ENCODE data around the gene DPP8.
"Not testable (repeated sequence)": the region's sequence is repeated elsewhere in the genome, so short reads cannot be mapped to it uniquely, and the experiment has no call there.

Gene DPP8

DNA sequence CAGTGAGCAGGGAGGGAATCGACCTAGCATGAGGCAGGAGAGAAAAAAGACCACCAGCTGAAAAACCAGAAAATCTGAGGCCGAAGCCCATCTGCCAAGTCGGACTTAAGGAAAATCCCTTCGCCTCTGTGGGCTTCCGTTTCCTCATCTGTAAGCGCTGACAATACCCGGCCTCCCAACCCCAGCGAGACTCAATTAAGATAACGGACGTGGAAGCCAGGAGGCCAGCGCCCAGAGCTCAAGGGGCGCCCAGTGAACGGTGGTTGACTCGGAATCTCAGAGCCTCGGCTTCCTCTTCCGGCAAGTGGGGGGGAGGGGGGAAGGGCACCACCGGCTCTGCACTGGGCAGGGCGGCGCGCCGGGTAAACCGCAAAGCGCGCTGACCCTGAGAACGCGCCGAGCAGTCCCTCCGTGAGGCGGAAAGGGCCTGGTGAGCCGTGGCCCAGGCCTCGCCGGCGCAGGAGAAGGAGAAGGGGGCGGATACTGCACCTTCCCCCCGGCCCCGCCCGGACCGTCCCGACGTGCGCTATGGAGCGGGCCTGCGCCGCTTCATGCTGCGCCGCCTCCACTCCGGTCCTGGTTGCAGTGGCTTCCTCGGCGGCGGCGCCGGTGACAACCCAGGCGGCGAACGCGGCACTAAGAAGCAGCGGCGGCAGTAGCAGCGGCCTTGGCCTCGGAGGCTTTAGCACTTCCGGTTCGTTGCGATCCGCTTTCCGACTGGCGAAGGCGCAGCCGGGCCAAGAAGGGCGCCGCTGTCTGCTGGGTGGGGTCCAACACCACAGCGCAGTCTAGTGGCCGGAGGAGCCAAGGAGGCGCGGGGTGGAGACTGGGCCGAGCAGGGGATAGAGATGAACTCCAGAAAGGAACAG lies at the start of gene DPP8:
Gene DPP8, minus strand, starts transcription at position 693 of the 869 bp plus-strand sequence. CDS start 5,136 bp downstream, outside the sequence.
- peak; percentile 76 for DNase-seq

DNA sequence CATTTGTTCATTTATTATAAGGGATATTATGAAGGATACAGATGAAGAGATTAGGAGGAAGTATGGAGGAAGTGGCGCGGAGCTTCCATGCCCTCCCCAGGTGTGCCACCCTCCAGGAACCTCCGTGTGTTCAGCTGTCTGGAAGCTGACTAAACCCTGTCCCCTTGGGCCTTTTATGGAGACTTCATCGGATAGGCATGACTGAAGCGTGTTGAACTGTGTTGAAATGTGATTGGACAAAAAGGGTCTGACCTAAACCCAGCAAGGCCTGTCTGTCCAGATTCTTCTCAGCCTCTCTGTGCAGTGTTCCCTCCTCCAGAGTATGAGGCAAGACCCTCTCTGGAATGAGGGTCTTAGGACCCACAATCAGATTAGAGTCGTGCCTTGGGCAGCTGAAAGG lies 44.4 kb upstream of the DPP8 start:
- no peak for DNase-seq

DNA sequence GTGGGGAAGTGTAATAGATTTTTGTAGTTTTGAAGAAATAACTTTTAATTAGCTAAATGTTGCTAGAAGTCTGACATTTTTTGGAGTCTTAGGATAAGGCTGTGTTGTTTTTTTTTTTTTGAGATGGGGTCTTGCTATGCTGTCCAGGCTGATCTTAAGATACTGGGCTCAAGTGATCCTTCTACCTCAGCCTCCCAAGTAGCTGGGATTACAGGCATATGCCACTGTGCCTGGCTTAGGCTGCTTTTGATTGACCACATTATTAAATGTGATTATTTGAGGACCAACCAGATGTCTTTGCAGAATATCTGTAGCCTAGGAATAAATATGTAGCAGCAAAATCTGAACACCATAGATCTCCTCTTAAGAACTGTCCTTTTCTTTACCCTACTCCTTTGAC lies 42.5 kb upstream of the DPP8 start:
- DNase-seq: no peak

DNA sequence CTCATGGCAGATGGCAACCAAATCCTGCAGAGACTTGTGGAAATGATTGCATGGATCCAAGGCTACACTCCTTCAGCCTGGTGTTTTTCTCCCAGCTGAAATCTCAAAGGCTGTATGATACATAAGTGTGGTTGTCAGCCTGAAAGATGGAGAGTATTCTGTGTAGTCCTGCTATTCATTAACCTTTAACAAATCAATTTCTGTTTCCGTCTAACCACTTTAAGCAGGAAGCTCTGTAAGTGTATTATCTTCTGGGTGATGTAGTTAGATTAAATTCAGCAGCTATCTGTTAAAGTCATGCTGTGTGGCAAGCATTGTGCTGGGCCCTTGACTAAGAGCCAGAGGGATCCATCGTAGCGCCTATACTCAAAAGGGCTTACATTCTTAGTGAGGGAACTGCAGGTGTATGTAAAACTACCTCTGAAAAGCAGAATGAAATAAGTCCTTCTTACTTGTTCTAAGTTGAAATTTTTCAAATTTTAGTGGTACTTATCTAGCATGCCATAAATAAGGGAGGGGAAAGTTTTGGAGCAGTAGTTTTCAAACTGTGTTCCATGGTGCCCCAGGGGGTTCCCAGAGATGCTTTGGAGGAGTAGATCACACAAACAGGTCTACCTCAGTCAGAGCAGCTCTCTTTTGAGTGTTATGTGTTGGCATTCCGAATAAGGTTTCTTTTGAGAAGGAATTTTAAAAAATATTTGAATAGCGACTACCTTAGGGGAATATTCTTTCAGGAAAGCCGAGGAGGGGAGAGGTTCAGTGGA lies 41.7 kb upstream of the DPP8 start:
- no peak for DNase-seq

DNA sequence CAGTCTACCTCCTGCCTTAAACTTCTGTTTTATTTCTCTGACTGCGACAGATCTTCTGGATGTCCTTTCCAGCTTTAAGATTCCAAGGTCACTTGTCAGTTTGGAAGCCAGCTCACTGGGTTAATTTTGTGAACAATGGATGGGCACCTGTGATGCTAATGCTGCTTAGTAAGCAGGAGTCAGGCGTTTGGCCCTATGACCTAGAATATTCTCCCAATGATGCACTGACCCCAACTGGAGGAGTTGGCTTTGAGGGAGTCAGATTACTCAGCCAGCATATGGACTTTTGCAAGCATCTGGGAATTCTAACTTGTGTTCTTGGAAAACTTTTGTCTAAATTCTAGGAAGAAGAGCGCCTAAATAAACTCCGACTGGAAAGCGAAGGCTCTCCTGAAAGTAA lies 40.8 kb upstream of the DPP8 start:
- no peak for DNase-seq

DNA sequence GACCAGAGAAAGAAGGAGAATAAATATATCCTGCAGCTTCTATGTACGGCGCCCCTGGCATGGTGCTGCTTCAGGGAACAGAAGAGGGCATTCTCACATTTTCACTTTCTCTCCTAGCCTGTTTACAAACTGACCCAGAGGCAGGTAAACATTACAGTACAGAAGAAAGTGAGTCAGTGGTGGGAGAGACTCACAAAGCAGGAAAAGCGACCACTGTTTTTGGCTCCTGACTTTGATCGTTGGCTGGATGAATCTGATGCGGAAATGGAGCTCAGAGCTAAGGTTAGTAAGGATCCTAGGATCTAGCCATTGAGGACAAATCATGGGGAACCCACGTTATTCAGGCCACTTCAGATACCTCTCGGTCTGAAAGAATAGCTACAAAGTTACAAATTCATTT lies 39.1 kb upstream of the DPP8 start:
- no peak for DNase-seq

DNA sequence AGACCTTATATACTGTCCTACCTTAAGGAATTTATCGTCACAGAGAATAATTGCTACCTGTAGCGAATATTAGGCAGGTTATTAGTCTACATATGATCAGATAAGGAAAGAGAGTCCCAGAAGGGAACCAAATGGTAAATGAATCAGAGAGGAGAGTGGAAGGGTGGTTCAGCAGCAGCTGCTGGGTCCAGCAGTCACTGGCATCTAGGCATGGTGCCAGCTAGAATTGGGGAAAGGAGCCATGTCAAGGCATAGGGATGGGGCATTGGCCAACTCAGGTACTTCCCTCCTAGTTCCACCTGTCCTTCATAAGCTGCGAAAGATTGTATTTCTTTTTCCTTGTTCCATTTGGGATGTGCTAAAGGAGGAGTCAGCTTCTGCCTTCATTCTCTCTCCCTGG lies 36.2 kb upstream of the DPP8 start:
- no peak for DNase-seq

DNA sequence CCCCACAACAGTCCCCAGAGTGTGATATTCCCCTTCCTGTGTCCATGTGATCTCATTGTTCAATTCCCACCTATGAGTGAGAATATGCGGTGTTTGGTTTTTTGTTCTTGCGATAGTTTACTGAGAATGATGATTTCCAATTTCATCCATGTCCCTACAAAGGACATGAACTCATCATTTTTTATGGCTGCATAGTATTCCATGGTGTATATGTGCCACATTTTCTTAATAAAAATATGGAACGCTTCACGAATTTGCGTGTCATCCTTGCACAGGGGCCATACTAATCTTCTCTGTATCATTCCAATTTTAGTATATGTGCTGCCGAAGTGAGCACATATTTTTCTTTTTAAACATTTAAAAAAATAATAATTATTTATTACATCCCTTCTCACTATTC lies 35.4 kb upstream of the DPP8 start:
- not testable (repeated sequence) for DNase-seq

DNA sequence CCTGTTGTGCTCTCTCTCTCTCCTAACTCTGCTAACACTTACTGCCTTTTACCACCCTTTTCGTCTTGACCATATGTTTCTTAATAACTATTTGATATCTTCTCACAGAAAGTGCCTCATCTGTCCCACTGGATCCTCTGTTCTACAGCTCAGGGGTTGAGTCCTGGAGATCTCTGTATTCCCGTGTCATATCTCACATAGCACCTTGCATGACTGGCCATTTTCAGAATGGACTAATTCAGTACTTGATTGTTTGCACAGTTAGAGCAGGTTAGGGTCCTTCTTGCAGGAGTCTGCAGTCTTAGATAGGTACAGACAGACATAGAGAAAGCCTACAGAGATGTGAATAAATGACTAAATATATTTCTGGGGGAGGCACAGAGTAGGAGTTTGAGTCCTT lies 33.7 kb upstream of the DPP8 start:
- DNase-seq: no peak

DNA sequence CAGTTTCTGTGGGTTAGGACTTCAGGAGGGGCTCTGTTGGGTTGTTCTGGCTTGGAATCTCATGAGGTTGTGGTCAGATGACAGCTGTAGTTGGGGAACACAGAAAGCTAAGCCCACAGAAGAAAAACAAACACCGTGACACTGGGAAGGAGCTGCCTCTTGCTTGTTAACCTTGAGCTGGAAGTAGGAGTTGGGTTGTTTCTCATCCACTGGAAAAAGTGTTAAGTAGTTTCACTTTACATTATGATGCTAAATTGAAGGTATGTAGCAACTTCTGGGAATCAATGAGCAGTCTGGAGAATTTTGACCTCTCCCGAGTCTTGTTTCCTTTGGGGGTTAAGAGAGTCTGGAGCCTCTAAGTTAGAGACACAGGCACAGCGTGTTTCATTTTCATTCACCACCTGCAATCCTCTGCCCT lies 33.2 kb upstream of the DPP8 start:
- DNase-seq: no peak

DNA sequence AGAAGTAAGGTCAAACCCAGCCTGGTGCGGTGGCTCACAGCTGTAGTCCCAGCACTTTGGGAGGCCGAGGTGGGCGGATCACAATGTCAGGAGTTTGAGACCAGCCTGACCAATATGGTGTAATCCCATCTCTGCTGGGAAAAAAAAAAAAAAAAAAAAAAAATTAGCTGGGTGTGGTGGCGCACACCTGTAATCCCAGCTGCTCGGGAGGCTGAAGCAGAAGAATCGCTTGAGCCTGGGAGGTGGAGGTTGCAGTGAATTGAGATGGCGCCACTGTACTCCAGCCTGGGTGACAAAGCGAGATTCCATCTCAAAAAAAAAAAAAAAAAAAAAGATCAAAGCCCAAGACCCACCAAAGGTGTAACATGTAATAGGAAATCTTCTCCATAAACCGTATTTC lies 31.8 kb upstream of the DPP8 start:
- DNase-seq: not testable (repeated sequence)

DNA sequence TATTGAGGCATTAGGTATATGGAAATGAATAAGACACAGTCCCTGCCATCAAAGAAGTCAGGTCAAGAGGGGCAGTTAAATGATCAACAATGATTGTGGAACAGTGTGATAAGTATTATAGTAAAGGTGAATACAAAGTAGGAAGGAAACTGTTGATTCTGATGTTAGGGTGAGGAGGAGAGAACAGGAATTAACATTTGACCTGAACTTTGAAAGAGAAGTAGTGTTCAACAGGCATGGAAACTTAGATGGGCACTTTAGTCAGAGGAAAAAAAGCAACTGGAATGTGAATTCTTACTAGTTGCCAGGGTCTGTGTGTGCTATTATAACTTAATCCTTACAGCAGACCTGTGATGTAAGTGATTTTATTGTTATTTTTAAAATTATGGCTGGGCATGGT lies 30.4 kb upstream of the DPP8 start:
- DNase-seq: no peak

DNA sequence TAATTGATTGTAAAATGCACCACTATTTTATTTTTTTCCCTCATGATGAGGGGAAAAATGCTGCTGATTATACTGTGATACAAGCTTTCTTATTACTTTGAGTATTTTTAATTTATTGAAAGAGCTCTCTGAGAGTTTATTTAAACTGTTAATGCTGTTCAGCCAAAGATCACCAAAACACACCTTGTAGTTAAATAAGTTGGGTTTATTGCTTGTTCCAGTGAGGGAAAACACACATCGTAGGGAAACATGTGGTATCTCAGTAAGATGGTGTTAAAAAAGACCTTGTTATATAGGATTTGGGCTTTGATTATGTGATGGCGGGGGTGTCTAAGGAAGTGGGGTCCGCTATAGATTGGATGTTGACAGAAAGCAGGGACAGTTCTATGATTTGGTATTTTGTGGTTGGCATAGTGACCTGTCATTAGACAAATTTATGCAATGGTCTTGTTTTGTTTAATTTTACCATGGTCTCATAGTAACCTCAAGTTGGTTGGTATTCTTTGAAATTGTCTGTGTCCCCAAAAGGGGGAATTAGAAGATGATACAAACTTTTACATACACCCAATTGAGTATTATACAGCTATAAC lies 23.8 kb upstream of the DPP8 start:
- DNase-seq: no peak

DNA sequence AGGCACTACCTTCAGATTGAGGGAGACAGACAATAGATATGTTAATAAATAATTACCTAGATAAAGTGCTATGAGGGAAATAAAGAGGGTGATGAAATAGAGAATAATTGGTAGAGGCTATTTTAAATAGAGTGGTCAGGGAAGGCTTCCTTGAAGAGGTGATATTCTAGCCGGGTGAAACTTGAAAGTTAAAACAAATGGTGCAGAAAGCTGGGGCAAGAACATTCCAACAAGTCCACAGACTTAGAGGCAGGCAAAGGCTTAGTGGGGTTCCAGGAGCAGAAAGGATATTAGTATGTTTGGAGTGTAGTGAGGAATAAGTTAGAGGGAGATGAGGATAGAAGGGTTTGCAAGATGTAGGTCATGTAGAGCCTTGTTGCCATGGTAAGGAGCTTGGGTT lies 22.8 kb upstream of the DPP8 start:
- DNase-seq: no peak

DNA sequence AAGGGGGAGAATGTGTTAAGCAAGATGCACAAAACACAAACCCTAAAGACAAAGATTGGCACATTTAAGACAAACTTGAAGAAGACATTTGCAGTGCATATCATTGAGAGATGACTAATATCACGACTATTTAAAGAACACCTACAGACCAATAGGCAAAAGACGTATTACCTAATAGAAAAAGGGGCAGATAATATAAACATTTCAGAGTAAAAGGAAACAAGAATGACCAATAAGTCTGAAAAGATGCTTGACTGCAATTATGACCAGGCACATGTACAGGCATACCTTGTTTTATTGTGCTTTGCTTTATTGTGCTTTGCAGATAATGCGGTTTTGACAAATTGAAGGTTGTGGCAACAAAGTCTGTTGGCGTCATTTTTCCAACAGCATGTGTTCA lies 17.7 kb upstream of the DPP8 start:
- no peak for DNase-seq

DNA sequence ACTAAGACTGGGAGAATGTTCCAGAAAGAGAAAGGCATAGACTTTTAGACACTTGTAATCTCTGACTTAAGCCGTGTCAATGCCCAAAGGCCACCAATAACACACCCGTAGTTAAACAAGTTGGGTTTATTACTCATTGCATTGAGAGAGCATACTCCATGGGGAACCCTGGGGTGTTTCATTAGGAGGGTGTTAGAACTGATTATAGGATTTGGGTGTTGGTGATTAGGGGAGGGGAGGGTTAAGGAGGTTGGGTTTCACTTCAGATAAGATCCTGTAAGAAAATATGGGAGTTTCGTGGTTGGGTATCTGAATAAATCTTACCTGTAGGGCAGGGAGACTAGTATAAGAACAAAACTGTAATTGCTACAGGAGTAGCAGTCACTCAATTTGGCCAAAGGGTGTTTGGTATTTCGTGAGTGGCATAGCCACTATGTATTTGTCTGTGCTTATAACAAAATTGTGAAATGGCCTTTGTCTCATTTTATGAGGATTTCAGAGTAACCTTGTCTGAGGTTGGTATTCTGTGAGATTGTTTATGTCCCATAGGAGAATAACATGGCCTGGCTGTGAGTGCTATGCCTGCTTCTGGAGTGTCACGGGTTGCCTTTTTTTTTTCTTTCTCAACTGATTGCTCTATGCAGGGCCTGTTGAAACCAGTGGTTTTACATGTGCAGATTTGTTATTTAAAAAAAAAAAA lies 15.7 kb upstream of the DPP8 start:
- no peak for DNase-seq

DNA sequence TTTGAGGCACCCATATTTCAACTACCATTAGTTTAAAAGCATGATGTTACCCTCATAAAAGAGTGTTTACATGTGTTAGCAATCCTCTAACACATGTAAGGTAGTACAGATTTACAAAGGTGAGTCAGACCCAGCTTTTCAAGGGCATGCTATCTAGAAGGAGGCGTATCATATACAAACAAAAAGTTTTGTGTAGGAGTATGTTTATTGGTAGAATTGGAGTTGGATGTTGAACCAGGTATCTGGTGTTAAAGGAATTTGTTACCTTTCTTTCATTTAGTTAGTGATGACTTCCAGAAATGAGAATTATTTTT lies 15.2 kb upstream of the DPP8 start:
- no peak for DNase-seq

DNA sequence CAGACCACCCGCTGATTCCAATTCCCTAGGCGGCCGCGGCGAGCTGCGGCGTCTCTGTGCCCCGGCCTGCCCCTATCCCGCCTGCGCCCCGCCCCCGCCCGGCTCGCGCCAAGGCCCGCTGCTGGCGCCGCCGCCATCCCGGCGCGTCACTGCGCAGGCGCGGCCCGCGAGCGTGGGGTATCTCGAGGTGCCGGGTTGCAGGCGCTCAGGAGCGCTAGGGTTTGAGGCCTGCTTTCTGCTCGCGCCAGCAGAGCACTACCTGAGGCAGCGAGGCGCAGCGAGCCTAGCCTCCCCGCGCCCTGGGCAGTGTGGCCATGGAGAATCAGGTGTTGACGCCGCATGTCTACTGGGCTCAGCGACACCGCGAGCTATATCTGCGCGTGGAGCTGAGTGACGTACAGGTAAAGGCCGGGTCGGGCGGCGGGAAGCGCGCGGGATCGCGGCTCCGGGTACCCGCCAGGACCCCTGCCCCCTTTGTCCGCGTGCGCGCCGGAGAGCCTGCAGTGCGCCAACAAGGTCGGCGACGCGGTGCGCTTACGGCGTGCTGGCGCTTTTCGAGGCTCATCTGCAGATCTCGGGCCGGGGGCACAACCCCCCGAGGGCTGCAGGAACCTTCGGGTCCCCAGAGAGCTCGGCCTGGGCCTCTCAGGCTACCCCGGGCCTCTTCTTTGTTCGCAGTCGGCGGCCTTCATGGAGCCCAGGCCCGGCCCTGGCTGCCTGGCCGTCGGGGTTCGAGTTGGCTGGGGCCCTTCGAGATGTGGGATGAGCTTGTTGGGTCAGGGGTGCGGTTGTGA lies 13.0 kb upstream of the DPP8 start, which contains the start of gene HACD3:
Gene HACD3, plus strand, starts transcription at position 146 of the 794 bp plus-strand sequence. Its CDS starts 169 bp downstream, at position 315.
- DNase-seq: peak; percentile 57

DNA sequence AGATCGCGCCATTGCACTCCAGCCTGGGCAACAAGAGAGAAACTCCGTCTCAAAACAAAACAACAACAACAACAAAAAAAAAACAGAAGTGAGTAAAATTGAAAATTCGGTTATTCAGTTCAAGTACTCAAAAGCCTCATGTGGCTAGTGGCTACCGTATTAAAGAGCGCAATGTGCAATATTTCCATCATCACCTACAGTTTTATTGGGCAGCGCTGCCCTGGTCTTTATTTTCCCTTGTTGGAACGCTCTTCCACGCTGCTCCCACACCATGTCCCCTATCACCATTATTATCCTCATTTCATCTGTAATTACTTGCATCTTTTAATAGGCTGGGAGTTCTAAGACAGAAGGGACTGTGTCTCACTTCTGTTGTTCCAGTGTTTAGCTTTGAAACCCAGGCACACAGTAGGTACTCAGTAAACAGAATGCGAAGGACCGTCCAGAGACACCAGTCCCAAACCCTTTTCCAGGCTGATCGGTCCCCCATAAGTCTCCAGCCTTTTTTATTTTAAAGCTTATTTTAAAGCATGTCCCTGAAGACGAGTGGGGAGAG lies 12.4 kb upstream of the DPP8 start:
- no peak for DNase-seq

DNA sequence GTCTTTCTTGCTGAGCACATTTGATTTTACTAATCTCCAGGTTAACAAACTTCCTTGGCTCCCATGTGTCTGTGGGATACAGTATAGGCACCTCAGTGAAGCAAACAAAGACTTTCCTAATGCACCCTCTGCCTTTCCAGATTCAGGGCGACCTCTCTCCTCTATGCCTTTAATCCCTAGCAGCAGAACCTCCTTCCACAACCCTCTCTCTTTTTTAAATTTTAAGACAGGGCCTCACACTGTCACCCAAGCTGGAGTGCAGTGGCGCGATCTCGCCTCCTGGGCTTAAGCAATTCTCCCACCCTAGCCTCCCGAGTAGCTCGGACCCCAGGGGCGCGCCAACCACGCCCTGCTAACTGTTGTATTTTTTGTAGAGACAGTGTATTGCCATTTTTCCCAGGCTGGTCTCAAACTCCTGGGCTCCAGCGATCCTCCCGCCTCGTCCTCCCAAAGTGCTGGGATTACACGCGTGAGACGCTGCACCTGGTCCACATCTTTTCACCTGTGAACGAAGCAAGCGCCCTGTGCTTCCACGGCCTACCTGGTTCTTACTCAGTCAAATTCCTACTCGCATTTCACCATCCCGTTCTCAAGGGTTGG lies 11.1 kb upstream of the DPP8 start:
- DNase-seq: no peak

DNA sequence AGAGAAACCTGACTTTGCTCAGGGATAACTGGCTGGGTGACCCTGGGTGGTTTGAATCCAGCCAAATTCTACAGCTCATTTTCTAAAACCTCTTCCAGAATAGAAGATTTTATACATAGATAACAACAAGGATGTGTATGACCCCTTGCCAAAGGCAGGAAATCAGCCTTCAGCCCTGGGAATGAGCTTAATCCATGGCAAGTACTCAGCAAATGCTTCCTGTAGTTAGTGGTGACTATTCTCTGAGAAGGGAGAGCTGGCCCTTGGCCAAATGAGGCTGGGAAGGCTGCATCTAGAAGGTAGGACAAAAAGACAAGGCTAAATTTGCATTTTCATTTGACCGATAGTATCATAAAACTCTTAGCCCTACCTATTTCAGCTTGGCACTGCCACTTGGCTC lies 8.1 kb upstream of the DPP8 start:
- DNase-seq: no peak

DNA sequence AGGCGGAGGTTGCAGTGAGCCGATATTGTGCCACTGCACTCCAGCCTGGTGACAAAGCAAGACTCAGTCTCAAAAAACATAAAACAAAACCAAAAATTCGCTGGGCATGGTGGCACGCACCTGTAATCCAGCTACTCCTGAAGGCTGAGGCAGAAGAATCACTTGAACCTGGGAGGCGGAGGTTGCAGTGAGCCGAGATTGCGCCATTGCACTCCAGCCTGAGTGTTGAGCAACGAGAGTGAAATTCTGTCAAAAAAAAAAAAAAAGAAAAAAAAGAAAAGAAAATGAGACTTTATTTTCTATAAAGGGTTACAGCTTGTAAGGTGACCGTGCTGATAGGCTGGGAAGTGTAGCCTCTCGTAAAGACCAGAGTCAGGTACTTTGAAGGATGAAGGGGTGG lies 6.7 kb upstream of the DPP8 start:
- DNase-seq: no peak

Data from NCI-H2029 (cell line).